Measurements from ENCODE around the gene KIF23.
A peak's percentile ranks its signal among the peaks of the same experiment; 100 is the strongest.
"Not testable (repeated sequence)": the region's sequence is repeated elsewhere in the genome, so short reads cannot be mapped to it uniquely, and the experiment has no call there.

The KIF23 gene

GRCh38 chr15:69435985-69436384, 21.8 kb downstream of the KIF23 start:
- DNase-seq (ENCODE audit: low spot score) = no peak

DNA sequence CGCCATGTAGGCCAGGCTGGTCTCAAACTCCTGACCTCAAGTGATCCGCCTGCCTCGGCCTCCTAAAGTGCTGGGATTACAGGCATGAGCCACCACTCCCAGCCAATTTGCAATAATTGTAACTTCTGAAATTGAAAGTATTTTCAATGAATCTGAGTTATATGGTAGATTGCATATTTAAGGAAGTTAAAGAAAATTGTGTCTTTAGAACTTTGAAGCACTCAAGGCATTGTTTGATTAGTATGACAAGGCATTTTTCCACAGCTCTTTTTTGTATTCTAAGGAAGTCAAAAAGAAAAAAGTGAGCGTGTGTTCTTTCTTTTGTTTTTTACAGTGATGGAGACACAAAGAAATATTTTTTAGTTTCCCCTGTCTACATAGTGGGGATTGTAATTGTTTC, 22.8 kb downstream of the KIF23 start:
- DNase-seq (ENCODE audit: low spot score) = no peak

DNA sequence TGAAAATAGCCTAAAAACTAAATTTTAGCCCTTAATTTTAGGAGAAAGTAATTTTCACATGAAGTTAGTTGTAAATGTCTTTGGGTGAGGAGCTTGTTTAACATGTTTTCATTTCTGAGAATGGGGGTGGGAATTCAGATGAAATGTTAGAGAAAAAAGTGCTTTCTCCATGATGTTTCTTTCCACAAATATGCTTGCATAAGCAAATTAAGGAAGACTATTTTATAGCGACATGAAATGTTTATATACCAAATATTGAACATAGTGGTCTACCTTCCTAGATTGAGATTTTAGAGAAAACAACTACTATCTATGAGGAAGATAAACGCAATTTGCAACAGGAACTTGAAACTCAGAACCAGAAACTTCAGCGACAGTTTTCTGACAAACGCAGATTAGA, 25.5 kb downstream of the KIF23 start:
- DNase-seq (ENCODE audit: low spot score) = no peak

DNA sequence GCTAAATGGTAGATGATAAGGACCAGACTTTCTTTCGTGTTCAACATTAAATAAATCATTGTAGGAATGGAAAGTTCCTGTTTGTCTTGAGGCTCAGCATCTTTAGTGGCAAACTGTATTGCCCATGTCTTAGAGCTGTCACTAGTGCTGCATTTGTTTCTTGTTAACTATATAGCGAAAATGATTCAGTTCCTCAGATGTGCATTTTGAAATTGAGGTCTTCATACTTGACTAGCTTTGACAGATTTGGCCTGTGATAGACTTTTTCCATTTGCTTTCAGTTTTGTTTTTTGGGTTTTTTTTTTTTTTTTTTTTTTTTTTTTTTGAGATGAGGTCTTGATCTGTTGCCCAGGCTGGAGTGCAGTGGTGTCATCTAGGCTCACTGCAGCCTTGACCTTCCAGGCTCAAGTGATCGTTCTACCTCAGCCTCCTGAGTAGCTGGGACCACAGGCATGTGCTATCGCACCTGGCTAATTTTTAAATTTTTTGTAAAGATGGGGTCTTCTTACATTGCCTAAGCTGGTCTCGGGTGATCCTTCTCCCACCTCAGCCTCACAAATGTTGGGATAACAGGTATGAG, 29.0 kb downstream of the KIF23 start:
- no peak for DNase-seq (ENCODE audit: low spot score)

- DNase-seq (ENCODE audit: low spot score) = no peak
These were observed 30.5 kb downstream of the KIF23 start for GRCh38 chr15:69444686-69445085.

- DNase-seq (ENCODE audit: low spot score) = no peak
These were observed 32.8 kb downstream of the KIF23 start for GRCh38 chr15:69446953-69447352.

- DNase-seq (ENCODE audit: low spot score) = not testable (repeated sequence)
These were observed 36.1 kb downstream of the KIF23 start for GRCh38 chr15:69450221-69450620.

DNA sequence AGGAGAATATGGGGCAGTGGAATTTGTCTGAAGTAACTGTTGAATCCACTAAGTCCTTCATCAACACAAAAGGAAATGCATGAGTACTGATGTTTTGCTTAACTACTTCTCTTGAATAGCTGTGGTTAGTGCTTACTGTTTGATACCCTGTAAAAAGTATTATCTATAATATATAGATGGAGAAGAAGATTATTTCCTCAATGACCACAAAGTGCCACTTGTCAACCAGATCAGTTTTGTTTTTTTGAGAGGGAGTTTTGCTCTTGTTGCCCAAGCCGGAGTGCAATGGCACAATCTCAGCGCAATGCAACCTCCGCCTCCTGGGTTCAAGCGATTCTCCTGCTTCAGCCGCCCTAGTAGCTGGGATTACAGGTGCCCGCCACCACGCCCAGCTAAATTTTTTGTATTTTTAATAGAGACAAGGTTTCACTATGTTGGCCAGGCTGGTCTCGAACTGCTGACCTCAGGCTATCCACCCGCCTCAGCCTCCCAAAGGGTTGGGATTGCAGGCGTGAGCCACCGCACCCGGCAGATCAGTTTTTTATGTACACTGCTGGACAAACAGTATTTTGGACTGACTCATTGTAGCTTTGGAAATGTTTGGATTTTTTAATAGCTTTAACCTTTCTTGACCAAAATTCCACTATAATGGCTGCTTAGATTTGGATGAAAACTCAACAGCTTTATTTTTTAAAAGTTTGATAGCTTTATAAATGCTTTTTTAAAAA, 37.0 kb downstream of the KIF23 start:
- DNase-seq (ENCODE audit: low spot score) = no peak

GRCh38 chr15:69451951-69452691, 38.0 kb downstream of the KIF23 start:
- peak; percentile 20 for DNase-seq (ENCODE audit: low spot score)

DNA sequence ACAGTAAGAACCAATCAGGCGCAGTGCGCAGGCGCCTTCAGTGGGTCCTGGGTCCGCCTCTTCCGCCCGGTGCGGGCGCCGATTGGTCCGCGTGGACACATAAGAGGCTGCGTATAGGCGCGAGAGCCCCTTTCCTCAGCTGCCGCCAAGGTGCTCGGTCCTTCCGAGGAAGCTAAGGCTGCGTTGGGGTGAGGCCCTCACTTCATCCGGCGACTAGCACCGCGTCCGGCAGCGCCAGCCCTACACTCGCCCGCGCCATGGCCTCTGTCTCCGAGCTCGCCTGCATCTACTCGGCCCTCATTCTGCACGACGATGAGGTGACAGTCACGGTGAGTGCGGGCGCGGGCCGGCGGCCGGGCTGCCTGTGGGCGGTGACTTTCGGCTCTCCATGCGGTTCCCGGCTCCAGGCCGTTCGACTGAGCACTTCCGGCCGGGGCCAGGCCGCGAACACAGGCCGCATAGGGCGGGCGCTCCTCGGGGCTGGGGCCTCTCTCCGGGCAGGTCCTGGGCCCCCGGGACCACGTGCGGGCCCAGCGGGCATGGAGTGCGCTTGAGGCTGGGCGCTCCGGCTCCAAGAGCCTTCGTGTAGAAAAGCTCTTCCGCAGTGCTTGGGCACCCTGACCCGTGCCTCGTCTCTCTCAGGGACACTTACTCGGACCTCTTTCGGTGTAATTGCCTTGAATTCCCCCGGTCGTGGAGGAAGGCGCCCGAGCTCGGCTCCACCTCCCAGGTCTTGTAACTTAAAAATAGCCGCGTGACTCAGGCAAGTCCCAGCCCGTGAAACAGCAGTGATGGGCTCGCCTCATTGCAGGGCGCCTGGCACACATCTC, 38.8 kb downstream of the KIF23 start, which contains the start of gene RPLP1:
TSS of gene RPLP1 (plus strand) at position 127 of the 830 bp plus-strand sequence. CDS start at position 258, 131 bp downstream.
- DNase-seq (ENCODE audit: low spot score) = peak; percentile 98

GRCh38 chr15:69454953-69455352, 40.8 kb downstream of the KIF23 start:
- DNase-seq (ENCODE audit: low spot score) = no peak

GRCh38 chr15:69456208-69457166, 42.3 kb downstream of the KIF23 start:
- DNase-seq (ENCODE audit: low spot score) = no peak

DNA sequence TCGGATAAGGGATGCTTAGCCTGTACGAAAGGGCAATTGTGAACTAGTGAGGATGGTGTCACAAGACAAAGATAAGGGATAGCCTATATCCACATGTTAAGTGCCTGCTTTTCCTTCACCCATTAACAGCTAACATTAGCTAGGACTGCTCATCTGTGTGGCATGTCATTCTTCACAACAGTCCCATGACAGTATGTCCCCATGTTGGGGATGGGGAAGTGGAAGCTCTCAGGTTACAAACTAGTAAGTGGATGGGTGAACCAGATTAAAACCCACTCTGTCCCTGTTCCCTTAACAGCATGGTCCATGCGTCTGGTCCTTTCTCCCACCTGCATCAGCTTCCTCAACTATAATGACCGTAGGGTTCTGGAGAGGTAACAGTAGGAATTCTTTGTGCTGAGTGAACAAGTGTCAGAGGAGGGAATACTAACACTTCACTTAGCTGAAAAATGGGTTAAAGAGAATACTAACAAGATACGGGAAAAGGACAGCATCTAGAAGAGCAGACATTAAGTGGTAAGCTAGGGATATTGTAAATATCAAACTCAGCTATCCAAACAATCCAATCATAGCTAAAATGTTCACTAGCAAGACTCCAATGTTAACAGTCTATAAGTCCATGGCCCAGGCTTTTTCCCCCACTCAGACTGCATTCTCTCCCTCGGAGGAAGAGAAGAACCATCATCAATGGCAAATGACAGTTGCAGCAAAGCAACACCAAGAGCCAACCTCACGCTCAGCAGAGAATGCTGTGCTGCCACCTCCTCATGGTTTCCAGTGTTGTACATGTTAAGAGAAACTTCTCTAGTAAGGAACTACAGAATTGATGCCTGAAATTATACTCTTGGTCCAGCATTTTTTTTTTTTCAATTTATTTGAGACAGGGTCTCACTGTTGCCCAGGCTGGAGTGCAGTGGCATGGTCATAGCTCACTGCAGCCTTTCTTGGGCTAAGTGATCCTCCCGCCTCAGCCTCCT, 43.4 kb downstream of the KIF23 start:
- no peak for DNase-seq (ENCODE audit: low spot score)

DNA sequence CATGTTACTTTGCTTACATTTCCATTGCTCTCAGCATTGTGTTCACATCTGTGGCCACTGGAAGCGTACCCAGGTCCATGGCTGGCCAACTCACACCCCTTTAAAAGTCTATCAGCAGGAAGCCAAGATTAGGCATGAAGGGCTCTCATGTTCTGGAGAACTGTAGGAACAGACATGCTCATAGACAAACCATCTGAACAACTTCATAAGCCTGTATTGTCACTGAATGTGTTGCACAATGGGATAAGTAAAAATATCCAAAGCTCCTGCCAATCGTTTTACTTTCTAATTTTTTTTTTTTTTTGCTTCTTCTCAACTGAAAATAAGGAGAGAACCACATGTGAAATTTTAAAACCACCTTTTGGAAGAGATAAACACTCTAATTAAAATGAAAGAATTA, 44.9 kb downstream of the KIF23 start:
- DNase-seq (ENCODE audit: low spot score) = no peak

DNA sequence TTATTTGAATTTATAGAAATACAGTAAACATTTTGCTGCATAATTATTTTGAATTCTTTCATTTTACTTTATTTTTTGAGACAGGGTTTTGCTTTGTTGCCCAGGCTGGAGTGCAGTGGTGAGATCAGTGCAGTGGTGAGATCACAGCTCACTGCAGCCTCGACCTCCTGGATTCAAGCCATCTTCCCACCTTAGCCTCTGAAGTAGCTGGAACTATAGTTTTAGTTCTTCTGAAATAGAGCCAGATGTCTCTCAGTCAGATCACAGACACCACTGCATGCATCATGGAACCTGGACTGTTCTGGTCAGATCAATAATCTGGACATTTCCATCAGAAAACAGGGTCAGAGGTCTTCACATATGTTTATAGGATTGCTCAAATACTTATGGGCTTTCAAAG, 46.3 kb downstream of the KIF23 start:
- no peak for DNase-seq (ENCODE audit: low spot score)

DNA sequence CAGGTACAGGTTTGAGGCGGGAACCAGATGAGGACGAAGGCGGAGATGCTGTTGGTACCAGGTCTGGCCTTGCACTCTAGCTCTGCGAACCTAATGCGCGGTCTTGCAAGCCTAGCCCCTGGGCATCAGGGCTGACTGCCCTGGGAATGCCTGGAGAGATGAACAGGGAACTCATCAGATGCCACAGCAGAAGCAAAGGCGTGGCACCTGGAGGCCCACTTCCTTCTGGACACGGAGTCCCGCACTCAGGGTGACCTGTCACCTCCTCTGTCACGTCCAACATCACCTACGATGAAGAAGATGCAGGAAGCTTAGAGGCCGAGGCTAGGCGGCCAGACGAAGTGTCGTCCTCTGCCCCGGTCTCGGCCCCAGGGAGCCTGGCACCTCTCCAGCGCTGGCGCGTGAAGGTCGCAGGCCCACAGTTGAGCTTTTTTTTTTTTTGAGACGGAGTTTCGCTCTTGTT, 47.9 kb downstream of the KIF23 start:
- DNase-seq (ENCODE audit: low spot score) = no peak

DNA sequence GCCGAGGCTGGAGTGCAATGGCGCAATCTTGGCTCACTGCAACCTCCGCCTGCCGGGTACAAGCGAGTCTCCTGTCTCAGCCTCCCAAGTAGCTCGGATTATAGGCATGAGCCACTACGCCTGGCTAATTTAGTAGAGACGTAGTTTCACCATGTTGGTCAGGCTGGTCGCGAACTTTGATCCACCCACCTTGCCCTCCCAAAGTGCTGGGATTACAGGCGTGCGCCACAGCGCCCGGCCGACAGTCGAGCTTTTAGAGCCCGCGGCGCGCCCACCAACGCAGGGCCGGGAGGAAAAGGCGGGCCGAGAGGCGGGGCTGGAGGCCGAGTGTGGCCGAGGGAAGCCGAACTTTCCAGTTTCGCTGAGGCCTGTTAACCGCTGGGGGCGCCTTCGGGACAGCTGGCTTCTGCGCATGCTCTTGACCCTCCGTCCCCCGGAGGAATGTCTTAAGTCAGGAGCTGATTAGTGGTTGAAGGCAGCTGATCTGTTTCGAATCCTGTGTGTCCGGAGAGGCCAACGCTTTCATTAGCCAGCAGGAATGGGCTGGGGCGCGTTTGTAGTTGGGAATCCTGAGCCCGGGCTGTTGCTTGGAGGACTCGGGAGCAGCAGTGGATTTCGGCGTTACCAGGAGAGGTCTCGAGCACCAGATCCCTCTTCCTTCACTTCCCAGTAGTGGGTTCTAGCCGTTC, 48.5 kb downstream of the KIF23 start:
- peak; percentile 98 for DNase-seq (ENCODE audit: low spot score)

- peak; percentile 13 for DNase-seq (ENCODE audit: low spot score)
These were observed 49.1 kb downstream of the KIF23 start for GRCh38 chr15:69463182-69463756.

GRCh38 chr15:69465253-69465652, 51.1 kb downstream of the KIF23 start:
- DNase-seq (ENCODE audit: low spot score) = no peak

All from GM03348 (cell line).